Spleen (tissue), 11 donors: ENCODE measurements around the gene C2orf80. TPM values are rescaled to one million over a fixed set of nuclear protein-coding genes. Genes with fewer than 3 reads are reported as not detected.

Experiments used
- DNase-seq: peaks from one replicate; pipeline ENCODE4 v3.0.0-alpha.2; 2020
- H3K27ac ChIP-seq, 8 donors: fragments of 200-600 bp; sonication (generic) in 7 of 8; 1 replicate in 4 of 8; 2 replicates in 4 of 8; pipeline versions ENCODE4 v1.5.0 to v1.8.0; 2016 to 2021; ENCODE audit warnings: inconsistent platforms in 4 of 8, mild to moderate bottlenecking in 4 of 8, moderate library complexity in 1 of 8
- H3K27me3 ChIP-seq, 7 donors: fragments of 200-600 bp; sonication (generic) in 6 of 7; replicated peaks in 1 of 7; 1 replicate in 4 of 7; 2 replicates in 3 of 7; pipeline versions ENCODE4 v1.5.0 to v1.8.0; 2016 to 2021; ENCODE audit warnings: inconsistent platforms in 3 of 7, mild to moderate bottlenecking in 1 of 7
- H3K36me3 ChIP-seq, 6 donors: fragments of 200-600 bp; sonication (generic) in 5 of 6; 1 replicate in 4 of 6; 2 replicates in 2 of 6; pipeline versions ENCODE4 v1.5.0 to v1.8.0; 2016 to 2021; ENCODE audit warnings: inconsistent platforms in 2 of 6
- H3K4me1 ChIP-seq, 6 donors: fragments of 200-600 bp; sonication (generic) in 5 of 6; 1 replicate in 3 of 6; 2 replicates in 3 of 6; pipeline versions ENCODE4 v1.5.0 to v1.8.0; 2016 to 2021; ENCODE audit warnings: inconsistent platforms in 3 of 6
- H3K4me3 ChIP-seq, 8 donors: fragments of 200-600 bp; sonication (generic) in 7 of 8; 1 replicate in 4 of 8; 2 replicates in 4 of 8; pipeline versions ENCODE4 v1.5.0 to v1.8.0; 2016 to 2021; ENCODE audit warnings: inconsistent platforms in 4 of 8, mild to moderate bottlenecking in 4 of 8, moderate library complexity in 2 of 8
- H3K9me3 ChIP-seq, 8 donors: fragments of 200-600 bp; sonication (generic) in 7 of 8; 1 replicate in 4 of 8; 2 replicates in 4 of 8; pipeline versions ENCODE4 v1.5.0 to v1.8.0; 2016 to 2021; ENCODE audit warnings: inconsistent platforms in 4 of 8
- CTCF ChIP-seq, 11 experiments: fragments of 200-600 bp in 7 of 11; fragments of 450-650 bp in 4 of 11; sonication (generic) in 4 of 11; IDR thresholded peaks in 8 of 11; conservative IDR thresholded peaks in 3 of 11; 1 replicate in 7 of 11; 2 replicates in 4 of 11; pipeline versions ENCODE4 v1.4.0 to v1.8.0; 2016 to 2021; ENCODE audit warnings: antibody characterized with exemption in 11 of 11, inconsistent platforms in 4 of 11, mild to moderate bottlenecking in 1 of 11
- POLR2A ChIP-seq, 3 donors: fragments of 450-650 bp; IDR thresholded peaks; one replicate each; pipeline ENCODE4 v1.5.1; 2017; ENCODE audit warnings: antibody characterized with exemption in 3 of 3, mild to moderate bottlenecking in 1 of 3
- POLR2AphosphoS5 ChIP-seq, 3 donors: sonication (generic); formaldehyde crosslinking; IDR thresholded peaks; one replicate each; pipeline ENCODE4 v1.5.1; 2017; ENCODE audit warnings: antibody characterized with exemption in 3 of 3
- WGBS, 5 donors: extraction: QIAGEN DNeasy Blood & Tissue Kit in 3 of 5; methylation state at CpG; one replicate each; pipeline versions ENCODE4 v1.1.5 to v1.1.7; 2013 to 2018; 5-methylcytosine and 5-hydroxymethylcytosine counted together
- intact Hi-C: fragments of 100-400 bp; cut with DNase I; formaldehyde crosslinking; loops from one replicate; pipeline ENCODE4 v1.15.0; 2023; ENCODE audit warnings: low total_unique reads
- polyA plus RNA-seq, 3 donors: library from polyadenylated mRNA; stranded (reverse); fragments of 200-250 nt; gene quantifications; one replicate each; pipeline ENCODE4 v1.2.1, GENCODE V29; 2013
- total RNA-seq, 7 donors: library from RNA; depleted of rRNA in 3 of 7; stranded (reverse); fragments of >200 nt in 3 of 7; fragmentation: NEBNext Ultra II Directional in 4 of 7; extraction: Animal tissue kit (Norgen Biotek cat#: 25700) in 4 of 7; gene quantifications; one replicate each; pipeline versions ENCODE4 v1.1.0 to v1.2.1, GENCODE V29; 2016 to 2021
- donor health status: healthy with polysubstance abuse.
- donor health status: DM: no; HTN: no; CAD: no; lungs with moderate emphysema.
- donor health status: DM: no; HTN: no; CAD: no.
- donor health status: Bipolar disorder and iron deficiency.
- donor health status: healthy.
- donor health status: DM: no; HTN: no; CAD: no.
- donor health status: DM: yes; HTN: yes; CAD: no.

Gene C2orf80
- total and polyA plus RNA-seq, 10 donors: not detected

- H3K36me3 ChIP-seq: no peaks in the 10 kb centered on the region
- H3K27me3 ChIP-seq: no peaks in the 10 kb centered on the region
- DNase-seq: no peak
- H3K4me1 ChIP-seq: no peaks in the 10 kb centered on the region
- H3K27ac ChIP-seq: no peak overlapping the region
- TF ChIP-seq CTCF (IDR thresholded peaks at IDR 0.05 in 8 of 11, conservative IDR thresholded peaks at IDR 0.05 in 3 of 11): no peak
- no peak for TF ChIP-seq POLR2A (IDR thresholded peaks at IDR 0.05)
- no peak for TF ChIP-seq POLR2AphosphoS5 (IDR thresholded peaks at IDR 0.05)
- intact Hi-C loops: no loop called here
- H3K9me3 ChIP-seq: peaks cover 0 to 13% (median 6%) of the 10 kb centered on the region in 8 donors
- no peak overlapping the region for H3K4me3 ChIP-seq
Observed at GRCh38 chr2:208153156-208153555, 36.7 kb downstream of the C2orf80 start.

GRCh38 chr2:208150956-208151355 is 38.9 kb downstream of the C2orf80 start:
- H3K4me1 ChIP-seq: no peaks in the 10 kb centered on the region
- no peak overlapping the region for H3K27ac ChIP-seq
- no peaks in the 10 kb centered on the region for H3K27me3 ChIP-seq
- no peak overlapping the region for H3K4me3 ChIP-seq
- intact Hi-C loops: no loop called here
- H3K36me3 ChIP-seq: no peaks in the 10 kb centered on the region
- WGBS, 5 donors: 50 to 88% (median 79%) methylated on average over 1 of the region's 1 CpG
- peaks cover 0 to 13% (median 6%) of the 10 kb centered on the region in 8 donors for H3K9me3 ChIP-seq
- no peak for DNase-seq
- no peak for TF ChIP-seq POLR2A (IDR thresholded peaks at IDR 0.05)
- no peak for TF ChIP-seq CTCF (IDR thresholded peaks at IDR 0.05 in 8 of 11, conservative IDR thresholded peaks at IDR 0.05 in 3 of 11)
- TF ChIP-seq POLR2AphosphoS5 (IDR thresholded peaks at IDR 0.05): no peak

GRCh38 chr2:208150094-208150493 is 39.7 kb downstream of the C2orf80 start:
- no peaks in the 10 kb centered on the region for H3K27me3 ChIP-seq
- no peak overlapping the region for H3K27ac ChIP-seq
- no peak overlapping the region for H3K4me3 ChIP-seq
- intact Hi-C loops: no loop called here
- no peaks in the 10 kb centered on the region for H3K36me3 ChIP-seq
- peaks cover 0 to 13% (median 6%) of the 10 kb centered on the region in 8 donors for H3K9me3 ChIP-seq
- TF ChIP-seq CTCF (IDR thresholded peaks at IDR 0.05 in 8 of 11, conservative IDR thresholded peaks at IDR 0.05 in 3 of 11) (no peak), POLR2AphosphoS5 (IDR thresholded peaks at IDR 0.05) (no peak), POLR2A (IDR thresholded peaks at IDR 0.05) (no peak)
- no peaks in the 10 kb centered on the region for H3K4me1 ChIP-seq
- no peak for DNase-seq

DNA sequence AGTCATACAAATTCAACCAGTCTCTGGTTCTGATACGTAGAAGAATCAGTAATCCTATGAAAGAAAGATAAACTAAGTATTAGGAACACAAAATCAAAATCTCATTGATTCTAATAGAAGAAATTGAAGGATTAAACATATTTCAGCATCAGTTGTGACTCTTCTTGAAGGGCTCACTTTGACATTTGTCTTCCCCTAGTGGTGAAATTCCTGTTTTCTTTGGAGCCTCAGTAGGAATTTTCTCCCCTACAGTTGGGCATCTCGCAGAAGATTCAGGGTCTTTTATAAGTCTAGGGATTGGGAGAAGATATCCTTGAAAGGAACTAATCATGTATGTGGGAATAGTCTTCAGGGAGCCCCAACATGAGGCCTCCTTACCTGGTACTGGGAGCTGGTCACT is 41.0 kb downstream of the C2orf80 start:
- Histone ChIP-seq H3K4me3 (no peak overlapping the region), H3K27ac (no peak overlapping the region), H3K27me3 (no peaks in the 10 kb centered on the region), H3K4me1 (no peaks in the 10 kb centered on the region), H3K36me3 (no peaks in the 10 kb centered on the region), H3K9me3 (peaks cover 0 to 13% (median 6%) of the 10 kb centered on the region in 8 donors)
- intact Hi-C loops: no loop called here
- no peak for DNase-seq
- 72 to 94% (median 85%) methylated on average over 2 of the region's 2 CpGs for WGBS, 5 donors
- TF ChIP-seq POLR2AphosphoS5 (IDR thresholded peaks at IDR 0.05) (no peak), CTCF (IDR thresholded peaks at IDR 0.05 in 8 of 11, conservative IDR thresholded peaks at IDR 0.05 in 3 of 11) (no peak), POLR2A (IDR thresholded peaks at IDR 0.05) (no peak)
